K562 (cell line): Measurements from ENCODE around the gene CPPED1. TPM values are rescaled to one million over a fixed set of nuclear protein-coding genes. Genes with fewer than 3 reads are reported as not detected.

Source experiments
- ARID1B ChIP-seq: fragments of 450-650 bp; IDR thresholded peaks from 2 replicates; pipeline ENCODE4 v1.6.1; 2016; ENCODE audit warnings: antibody characterized with exemption, mild to moderate bottlenecking, inconsistent platforms
- DIDO1 ChIP-seq: fragments of 450-650 bp; IDR thresholded peaks from 2 replicates; pipeline ENCODE4 v1.6.1; 2016; ENCODE audit warnings: low read depth, missing biosample characterization, missing genetic modification characterization
- FOSL1 ChIP-seq: fragments of 200-800 bp; sonication (Bioruptor generic); conservative IDR thresholded peaks from 2 replicates; pipeline ENCODE4 v1.6.1; 2016; ENCODE audit warnings: missing genetic modification characterization, missing compliant biosample characterization
- NELFE ChIP-seq: IDR thresholded peaks from 2 replicates; pipeline ENCODE4 v1.6.1; 2011; ENCODE audit warnings: mild to moderate bottlenecking; ENCODE audit not compliant: insufficient read depth, insufficient read length
- SIN3B ChIP-seq: fragments of 450-650 bp; IDR thresholded peaks from 2 replicates; pipeline ENCODE4 v1.6.1; 2017; ENCODE audit warnings: low read depth, mild to moderate bottlenecking, moderate library complexity
- STAG1 ChIP-seq: sonication (generic); formaldehyde crosslinking; IDR thresholded peaks from 2 replicates; pipeline ENCODE4 v1.5.0; 2020; ENCODE audit warnings: missing genetic modification reagents, borderline replicate concordance
- TSC22D4 ChIP-seq: fragments of 450-650 bp; IDR thresholded peaks from 2 replicates; pipeline ENCODE4 v1.6.1; 2016; ENCODE audit warnings: missing genetic modification characterization, missing biosample characterization, control low read depth
- U2AF1 ChIP-seq: fragments of 200-400 bp; formaldehyde crosslinking; optimal IDR thresholded peaks from 2 replicates; pipeline ENCODE3; 2017; ENCODE audit warnings: mild to moderate bottlenecking, low read depth, low read length, moderate library complexity
- XRCC4 ChIP-seq: IDR thresholded peaks from one replicate; pipeline ENCODE4 v1.6.1; 2011; ENCODE audit not compliant: insufficient read depth, insufficient read length; ENCODE audit errors: extremely low read depth
- ZBTB7A ChIP-seq: IDR thresholded peaks from 2 replicates; pipeline ENCODE4 v1.6.1; 2011; ENCODE audit warnings: low read depth, mild to moderate bottlenecking, low read length, moderate library complexity, borderline replicate concordance; ENCODE audit not compliant: control insufficient read depth
- ZNF431 ChIP-seq: sonication (generic); formaldehyde crosslinking; IDR thresholded peaks from 2 replicates; pipeline ENCODE4 v1.8.0; 2022; ENCODE audit warnings: mild to moderate bottlenecking, missing genetic modification reagents
- ZZZ3 ChIP-seq: fragments of 450-650 bp; IDR thresholded peaks from 2 replicates; pipeline ENCODE4 v1.6.1; 2016; ENCODE audit warnings: antibody characterized with exemption, mild to moderate bottlenecking, moderate library complexity
- polyA plus RNA-seq, 8 experiments: library from polyadenylated mRNA; depleted of rRNA in 4 of 8; stranded (reverse) in 5 of 8; unstranded in 3 of 8; fragments of >200 nt; fragmentation: Nextera tagmentation in 2 of 8; fragmentation: Illumina TruSeq in 1 of 8; extraction: Ambion mirVana in 2 of 8; extraction: Trizol in 1 of 8; gene quantifications; 2 replicates each; pipeline versions ENCODE4 v1.2.1 to v1.2.3, GENCODE V29; 2011 to 2014; ENCODE audit warnings: inconsistent platforms in 1 of 8, missing spikeins in 1 of 8
- total RNA-seq, 7 experiments: library from RNA; depleted of rRNA in 6 of 7; stranded (reverse); fragments of >200 nt in 6 of 7; fragmentation: Illumina TruSeq in 2 of 7; extraction: Trizol in 2 of 7; gene quantifications; 2 replicates each; pipeline versions ENCODE4 v1.2.1 to v1.2.3, GENCODE V29; 2011 to 2021; ENCODE audit warnings: low replicate concordance in 1 of 7
- TF ChIP-seq, protein P1 (sequence below): sonication (generic); formaldehyde crosslinking; IDR thresholded peaks from 2 replicates; pipeline ENCODE4 v1.8.0; 2023; ENCODE audit warnings: mild to moderate bottlenecking, missing genetic modification reagents
- TF ChIP-seq, protein P2 (sequence below): fragments of 450-650 bp; IDR thresholded peaks from 2 replicates; pipeline ENCODE4 v1.6.1; 2017; ENCODE audit warnings: mild to moderate bottlenecking, moderate library complexity
- TF ChIP-seq, protein P3 (sequence below): fragments of 150-350 bp; IDR thresholded peaks from 2 replicates; pipeline ENCODE4 v1.6.1; 2014; ENCODE audit warnings: low read depth, mild to moderate bottlenecking, low read length, borderline replicate concordance
- TF ChIP-seq, protein P4 (sequence below): fragments of 250-450 bp; sonication (Bioruptor Pico); IDR thresholded peaks from 2 replicates; pipeline ENCODE4 v1.5.0; 2021

The CPPED1 gene
- total and polyA plus RNA-seq, 9 of the 15 experiments (the other 6 are each of a cell fraction or from before 2014, with no cell fraction given) = 7.5 to 25.7 (median 16.9) TPM

DNA sequence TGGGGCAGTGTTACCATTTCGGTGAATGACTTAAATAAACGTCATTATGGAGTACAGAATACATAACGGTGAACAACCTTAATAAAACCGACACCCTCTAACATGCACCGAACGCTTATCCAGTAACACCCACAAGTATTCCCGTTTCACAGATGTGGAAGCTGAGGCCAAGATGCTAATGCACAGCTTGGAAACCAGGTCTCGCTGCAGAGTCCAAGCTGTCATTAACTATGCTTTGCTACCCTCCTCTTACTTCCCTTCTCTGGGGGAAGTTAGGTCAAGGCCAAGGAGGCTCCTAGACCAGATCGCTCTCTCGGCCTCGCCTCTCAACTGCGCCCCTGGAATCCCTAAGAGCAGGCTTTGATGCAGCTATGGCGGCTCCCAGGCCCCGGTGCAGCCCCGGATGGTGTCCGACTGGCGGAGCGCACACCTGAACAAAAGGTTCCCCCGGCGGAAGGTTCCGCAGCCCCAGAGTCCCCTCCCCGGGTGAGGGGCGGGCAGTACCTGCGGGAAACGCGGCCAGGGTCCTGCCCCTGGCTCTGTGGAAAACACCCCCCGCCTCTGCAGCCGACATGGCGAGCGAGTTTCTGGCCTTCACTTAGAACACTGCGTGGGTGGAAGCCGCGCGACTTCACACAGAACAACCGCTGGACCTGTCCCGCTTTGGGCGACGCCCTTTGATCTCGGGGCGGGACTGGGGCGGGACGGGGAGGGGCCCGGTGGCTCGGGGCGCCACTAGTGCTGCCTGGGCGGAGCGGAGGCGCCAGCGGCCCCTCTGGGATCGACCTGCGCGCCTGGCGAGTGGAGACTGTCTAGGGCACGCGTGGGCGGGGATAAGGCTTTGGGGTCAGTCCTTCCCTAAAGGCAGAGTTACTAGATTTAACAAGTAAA, at the start of gene CPPED1 (continued):
- TF ChIP-seq NELFE = no peak
- TF ChIP-seq ARID1B = peak; percentile 45
- peak; percentile 96 for TF ChIP-seq DIDO1 (tag)
- no peak for TF ChIP-seq U2AF1
- TF ChIP-seq, protein P1, sequence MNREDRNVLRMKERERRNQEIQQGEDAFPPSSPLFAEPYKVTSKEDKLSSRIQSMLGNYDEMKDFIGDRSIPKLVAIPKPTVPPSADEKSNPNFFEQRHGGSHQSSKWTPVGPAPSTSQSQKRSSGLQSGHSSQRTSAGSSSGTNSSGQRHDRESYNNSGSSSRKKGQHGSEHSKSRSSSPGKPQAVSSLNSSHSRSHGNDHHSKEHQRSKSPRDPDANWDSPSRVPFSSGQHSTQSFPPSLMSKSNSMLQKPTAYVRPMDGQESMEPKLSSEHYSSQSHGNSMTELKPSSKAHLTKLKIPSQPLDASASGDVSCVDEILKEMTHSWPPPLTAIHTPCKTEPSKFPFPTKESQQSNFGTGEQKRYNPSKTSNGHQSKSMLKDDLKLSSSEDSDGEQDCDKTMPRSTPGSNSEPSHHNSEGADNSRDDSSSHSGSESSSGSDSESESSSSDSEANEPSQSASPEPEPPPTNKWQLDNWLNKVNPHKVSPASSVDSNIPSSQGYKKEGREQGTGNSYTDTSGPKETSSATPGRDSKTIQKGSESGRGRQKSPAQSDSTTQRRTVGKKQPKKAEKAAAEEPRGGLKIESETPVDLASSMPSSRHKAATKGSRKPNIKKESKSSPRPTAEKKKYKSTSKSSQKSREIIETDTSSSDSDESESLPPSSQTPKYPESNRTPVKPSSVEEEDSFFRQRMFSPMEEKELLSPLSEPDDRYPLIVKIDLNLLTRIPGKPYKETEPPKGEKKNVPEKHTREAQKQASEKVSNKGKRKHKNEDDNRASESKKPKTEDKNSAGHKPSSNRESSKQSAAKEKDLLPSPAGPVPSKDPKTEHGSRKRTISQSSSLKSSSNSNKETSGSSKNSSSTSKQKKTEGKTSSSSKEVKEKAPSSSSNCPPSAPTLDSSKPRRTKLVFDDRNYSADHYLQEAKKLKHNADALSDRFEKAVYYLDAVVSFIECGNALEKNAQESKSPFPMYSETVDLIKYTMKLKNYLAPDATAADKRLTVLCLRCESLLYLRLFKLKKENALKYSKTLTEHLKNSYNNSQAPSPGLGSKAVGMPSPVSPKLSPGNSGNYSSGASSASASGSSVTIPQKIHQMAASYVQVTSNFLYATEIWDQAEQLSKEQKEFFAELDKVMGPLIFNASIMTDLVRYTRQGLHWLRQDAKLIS (CRISPR knock-in tag) = 0 out of 2 replicates have a peak, but pooled peaks have one; percentile 77
- TF ChIP-seq TSC22D4 (tag) = no peak
- TF ChIP-seq ZZZ3 = no peak
- TF ChIP-seq XRCC4 = no peak
- TF ChIP-seq, protein P2, sequence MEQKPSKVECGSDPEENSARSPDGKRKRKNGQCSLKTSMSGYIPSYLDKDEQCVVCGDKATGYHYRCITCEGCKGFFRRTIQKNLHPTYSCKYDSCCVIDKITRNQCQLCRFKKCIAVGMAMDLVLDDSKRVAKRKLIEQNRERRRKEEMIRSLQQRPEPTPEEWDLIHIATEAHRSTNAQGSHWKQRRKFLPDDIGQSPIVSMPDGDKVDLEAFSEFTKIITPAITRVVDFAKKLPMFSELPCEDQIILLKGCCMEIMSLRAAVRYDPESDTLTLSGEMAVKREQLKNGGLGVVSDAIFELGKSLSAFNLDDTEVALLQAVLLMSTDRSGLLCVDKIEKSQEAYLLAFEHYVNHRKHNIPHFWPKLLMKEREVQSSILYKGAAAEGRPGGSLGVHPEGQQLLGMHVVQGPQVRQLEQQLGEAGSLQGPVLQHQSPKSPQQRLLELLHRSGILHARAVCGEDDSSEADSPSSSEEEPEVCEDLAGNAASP = no peak
- TF ChIP-seq, protein P3, sequence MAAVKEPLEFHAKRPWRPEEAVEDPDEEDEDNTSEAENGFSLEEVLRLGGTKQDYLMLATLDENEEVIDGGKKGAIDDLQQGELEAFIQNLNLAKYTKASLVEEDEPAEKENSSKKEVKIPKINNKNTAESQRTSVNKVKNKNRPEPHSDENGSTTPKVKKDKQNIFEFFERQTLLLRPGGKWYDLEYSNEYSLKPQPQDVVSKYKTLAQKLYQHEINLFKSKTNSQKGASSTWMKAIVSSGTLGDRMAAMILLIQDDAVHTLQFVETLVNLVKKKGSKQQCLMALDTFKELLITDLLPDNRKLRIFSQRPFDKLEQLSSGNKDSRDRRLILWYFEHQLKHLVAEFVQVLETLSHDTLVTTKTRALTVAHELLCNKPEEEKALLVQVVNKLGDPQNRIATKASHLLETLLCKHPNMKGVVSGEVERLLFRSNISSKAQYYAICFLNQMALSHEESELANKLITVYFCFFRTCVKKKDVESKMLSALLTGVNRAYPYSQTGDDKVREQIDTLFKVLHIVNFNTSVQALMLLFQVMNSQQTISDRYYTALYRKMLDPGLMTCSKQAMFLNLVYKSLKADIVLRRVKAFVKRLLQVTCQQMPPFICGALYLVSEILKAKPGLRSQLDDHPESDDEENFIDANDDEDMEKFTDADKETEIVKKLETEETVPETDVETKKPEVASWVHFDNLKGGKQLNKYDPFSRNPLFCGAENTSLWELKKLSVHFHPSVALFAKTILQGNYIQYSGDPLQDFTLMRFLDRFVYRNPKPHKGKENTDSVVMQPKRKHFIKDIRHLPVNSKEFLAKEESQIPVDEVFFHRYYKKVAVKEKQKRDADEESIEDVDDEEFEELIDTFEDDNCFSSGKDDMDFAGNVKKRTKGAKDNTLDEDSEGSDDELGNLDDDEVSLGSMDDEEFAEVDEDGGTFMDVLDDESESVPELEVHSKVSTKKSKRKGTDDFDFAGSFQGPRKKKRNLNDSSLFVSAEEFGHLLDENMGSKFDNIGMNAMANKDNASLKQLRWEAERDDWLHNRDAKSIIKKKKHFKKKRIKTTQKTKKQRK = no peak
- TF ChIP-seq ZBTB7A = peak; percentile 81; the same call in 1 of the 2 replicates
- 0 out of 2 replicates have a peak, but pooled peaks have one; percentile 39 for TF ChIP-seq ZNF431 (CRISPR knock-in tag)
- TF ChIP-seq FOSL1 (tag) = peak; percentile 67; the same call in 1 of the 2 replicates
- TF ChIP-seq SIN3B = peak; percentile 91
- TF ChIP-seq, protein P4, sequence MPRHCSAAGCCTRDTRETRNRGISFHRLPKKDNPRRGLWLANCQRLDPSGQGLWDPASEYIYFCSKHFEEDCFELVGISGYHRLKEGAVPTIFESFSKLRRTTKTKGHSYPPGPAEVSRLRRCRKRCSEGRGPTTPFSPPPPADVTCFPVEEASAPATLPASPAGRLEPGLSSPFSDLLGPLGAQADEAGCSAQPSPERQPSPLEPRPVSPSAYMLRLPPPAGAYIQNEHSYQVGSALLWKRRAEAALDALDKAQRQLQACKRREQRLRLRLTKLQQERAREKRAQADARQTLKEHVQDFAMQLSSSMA (CRISPR knock-in tag) = peak; percentile 96
- no peak for TF ChIP-seq STAG1 (CRISPR knock-in tag)
